Measurements from ENCODE around the gene REC114.

Gene REC114

DNA sequence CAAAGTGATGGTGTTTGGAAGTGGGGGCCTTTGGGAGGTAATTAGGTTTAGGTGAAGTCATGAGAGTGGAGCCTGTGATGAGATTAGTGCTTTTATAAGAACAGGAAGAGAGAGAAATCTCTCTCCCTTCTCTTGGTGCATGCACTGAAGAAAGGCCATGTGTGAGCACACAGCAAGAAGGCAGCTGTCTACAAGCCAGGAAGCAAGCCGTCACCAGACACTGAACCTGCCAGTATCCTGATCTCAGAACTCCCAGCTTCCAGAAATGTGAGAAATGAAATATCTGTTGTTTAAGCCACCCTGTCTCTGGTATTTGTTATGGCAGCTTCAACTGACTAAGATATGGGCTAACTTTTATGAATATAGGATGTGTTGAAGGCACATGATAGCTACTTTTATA, 72.6 kb downstream of the REC114 start:
- TF ChIP-seq CTCF (conservative IDR thresholded peaks at IDR 0.05) = no peak
- H3K27ac ChIP-seq = no peak overlapping the region

GRCh38 chr15:73517566-73517965, 74.6 kb downstream of the REC114 start:
- TF ChIP-seq CTCF (conservative IDR thresholded peaks at IDR 0.05) = no peak
- no peak overlapping the region for H3K27ac ChIP-seq

DNA sequence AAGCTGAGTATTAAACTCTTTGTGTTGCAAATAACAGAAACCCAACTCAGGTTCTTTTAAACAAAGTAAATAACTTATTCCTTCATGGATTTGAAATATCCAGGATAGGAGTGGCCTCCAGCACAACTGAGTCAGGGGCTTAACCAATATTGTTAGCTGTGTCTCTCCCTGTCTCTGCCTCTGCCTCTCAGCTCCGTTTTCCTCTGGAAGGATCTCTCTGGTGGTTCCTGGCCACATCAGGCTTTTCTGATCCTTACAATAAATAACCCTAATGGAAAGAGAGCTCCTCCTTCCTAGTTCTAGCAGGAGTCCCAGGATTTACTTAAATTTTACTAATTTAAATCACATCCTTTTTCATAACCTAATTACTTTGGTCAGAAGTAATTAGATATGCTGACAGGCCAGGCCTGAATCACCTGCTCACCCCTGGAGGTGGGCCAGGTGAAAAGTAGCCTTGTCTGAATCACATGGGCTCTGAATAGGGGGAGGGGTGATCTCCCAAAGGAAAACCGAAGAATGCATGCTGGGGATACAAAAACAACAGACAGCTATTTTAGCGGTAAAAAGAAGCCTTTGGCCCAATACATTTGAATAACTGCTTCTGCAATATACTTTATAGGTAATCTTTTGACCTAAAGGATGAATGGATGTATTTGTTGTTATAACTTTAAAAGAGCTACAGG, 75.4 kb downstream of the REC114 start:
- no peak for TF ChIP-seq CTCF (conservative IDR thresholded peaks at IDR 0.05)
- H3K27ac ChIP-seq = no peak overlapping the region

DNA sequence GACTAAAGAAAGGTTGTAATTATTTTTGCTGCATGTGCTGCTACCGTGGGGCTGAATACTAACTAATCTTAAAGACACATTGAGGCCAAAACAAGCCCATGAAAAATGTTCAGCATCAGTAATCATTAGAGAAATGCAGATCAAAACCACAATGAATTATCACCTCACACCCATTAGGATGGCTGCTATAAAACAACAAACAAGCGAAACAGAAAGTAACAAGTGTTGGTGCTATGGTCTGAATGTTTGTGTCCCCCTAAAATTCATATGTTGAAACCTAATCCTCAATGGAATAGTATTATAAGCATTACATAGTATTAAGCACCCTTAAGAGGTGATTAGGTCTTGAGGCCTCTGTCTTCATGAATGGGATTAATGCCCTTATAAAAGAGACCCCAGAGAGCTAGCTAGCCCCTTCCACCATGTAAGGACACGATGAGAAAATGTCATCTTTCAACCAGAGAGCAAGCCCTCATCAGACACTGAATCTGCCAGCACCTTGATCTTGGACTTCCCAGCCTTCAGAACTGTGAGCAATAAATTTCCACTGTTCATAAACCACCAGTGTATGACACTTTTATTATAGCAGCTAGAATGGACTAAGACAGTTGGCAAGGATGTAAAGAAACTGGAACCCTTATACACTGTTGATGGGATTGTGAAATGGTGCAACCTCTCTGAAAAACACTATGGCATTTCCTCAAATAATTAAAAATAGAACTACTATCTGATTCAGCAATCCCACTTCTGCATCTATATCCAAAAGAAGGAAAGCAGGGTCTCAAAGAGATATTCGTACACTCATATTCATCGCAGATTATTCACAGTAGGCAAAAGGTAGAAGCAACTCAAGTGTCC, 76.1 kb downstream of the REC114 start:
- TF ChIP-seq CTCF (conservative IDR thresholded peaks at IDR 0.05) = no peak
- no peak overlapping the region for H3K27ac ChIP-seq

- no peak overlapping the region for H3K27ac ChIP-seq
- no peak for TF ChIP-seq CTCF (conservative IDR thresholded peaks at IDR 0.05)
Measured at GRCh38 chr15:73522011-73522410, 79.0 kb downstream of the REC114 start.

DNA sequence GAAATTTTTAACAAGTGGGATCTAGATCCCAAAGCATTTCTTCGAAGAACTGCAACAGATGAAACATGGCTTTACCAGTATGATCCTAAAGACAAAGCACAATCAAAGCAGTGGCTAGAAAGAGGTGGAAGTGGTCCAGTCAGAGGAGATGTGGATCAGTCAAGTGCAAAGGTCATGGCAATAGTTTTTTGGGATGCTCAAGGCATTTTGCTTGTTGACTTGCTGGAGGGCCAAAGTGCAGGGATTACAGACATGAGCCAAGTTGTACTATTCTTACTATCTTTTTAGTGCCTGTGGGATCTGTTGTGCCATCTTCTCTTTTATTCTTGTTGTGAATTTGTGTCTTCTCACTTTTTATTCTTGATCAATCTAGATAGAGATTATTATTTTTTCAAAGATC, 82.0 kb downstream of the REC114 start:
- no peak overlapping the region for H3K27ac ChIP-seq
- TF ChIP-seq CTCF (conservative IDR thresholded peaks at IDR 0.05) = no peak

- no peak overlapping the region for H3K27ac ChIP-seq
- TF ChIP-seq CTCF (conservative IDR thresholded peaks at IDR 0.05) = no peak
Measured at GRCh38 chr15:73527598-73527997, 84.6 kb downstream of the REC114 start.
